DND-41 (cell line): ENCODE measurements around the gene PDE4B.

ENCODE experiments used
- EZH2 ChIP-seq: IDR thresholded peaks from 3 replicates; pipeline ENCODE4 v1.6.1; 2012; ENCODE audit warnings: borderline replicate concordance, low read depth, mild to moderate bottlenecking, moderate library complexity, low read length, inconsistent platforms; ENCODE audit not compliant: severe bottlenecking
- TF ChIP-seq, protein P1 (sequence below): IDR thresholded peaks from 2 replicates; pipeline ENCODE4 v1.5.1; 2012; ENCODE audit warnings: borderline replicate concordance, low read length, moderate library complexity, mild to moderate bottlenecking; ENCODE audit not compliant: poor library complexity, severe bottlenecking; ENCODE audit errors: extremely low read depth

DNA sequence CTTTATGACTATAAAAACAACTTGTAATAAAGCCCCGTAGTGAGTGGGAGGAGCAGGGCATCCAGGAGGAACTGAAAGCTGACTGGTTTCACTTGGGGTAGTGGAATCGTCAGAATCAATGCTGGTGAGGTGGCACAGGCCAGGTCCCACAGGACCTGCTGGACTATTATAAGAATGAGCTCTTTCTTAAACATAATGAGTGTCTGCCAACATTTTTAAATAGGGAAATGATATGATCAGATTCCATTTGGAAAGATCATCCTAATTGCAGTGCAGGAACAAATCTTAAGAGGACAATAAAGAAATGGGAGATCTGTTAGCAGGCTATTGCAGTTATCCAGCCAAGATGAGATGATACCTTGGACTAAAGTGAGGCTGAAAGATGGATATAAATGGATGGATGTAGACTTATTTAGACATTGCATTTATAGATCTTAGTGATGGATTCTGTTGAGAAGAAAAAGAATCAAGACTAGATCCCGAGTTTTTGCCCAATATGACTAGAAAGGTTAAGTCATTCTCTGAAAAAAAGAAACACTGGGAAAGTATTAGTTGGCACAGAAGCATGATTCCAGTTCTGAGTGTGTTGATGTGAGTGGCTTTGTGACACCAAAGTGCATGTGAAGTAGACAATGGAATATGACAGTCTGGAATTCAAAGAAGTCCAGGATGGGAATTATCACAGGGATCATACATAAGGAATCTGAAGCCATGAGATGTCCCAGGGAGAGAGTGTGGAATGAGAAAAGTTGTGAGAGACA is 587.9 kb downstream of the PDE4B start:
- TF ChIP-seq, protein P1, sequence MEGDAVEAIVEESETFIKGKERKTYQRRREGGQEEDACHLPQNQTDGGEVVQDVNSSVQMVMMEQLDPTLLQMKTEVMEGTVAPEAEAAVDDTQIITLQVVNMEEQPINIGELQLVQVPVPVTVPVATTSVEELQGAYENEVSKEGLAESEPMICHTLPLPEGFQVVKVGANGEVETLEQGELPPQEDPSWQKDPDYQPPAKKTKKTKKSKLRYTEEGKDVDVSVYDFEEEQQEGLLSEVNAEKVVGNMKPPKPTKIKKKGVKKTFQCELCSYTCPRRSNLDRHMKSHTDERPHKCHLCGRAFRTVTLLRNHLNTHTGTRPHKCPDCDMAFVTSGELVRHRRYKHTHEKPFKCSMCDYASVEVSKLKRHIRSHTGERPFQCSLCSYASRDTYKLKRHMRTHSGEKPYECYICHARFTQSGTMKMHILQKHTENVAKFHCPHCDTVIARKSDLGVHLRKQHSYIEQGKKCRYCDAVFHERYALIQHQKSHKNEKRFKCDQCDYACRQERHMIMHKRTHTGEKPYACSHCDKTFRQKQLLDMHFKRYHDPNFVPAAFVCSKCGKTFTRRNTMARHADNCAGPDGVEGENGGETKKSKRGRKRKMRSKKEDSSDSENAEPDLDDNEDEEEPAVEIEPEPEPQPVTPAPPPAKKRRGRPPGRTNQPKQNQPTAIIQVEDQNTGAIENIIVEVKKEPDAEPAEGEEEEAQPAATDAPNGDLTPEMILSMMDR, result no peak
- no peak for TF ChIP-seq EZH2
